Fibroblast of the aortic adventitia (primary cell): Measurements from ENCODE around the gene SAC3D1. TPM values are rescaled to one million over a fixed set of nuclear protein-coding genes. Genes with fewer than 3 reads are reported as not detected.
A peak's percentile ranks its signal among the peaks of the same experiment; 100 is the strongest.

Source experiments
- DNase-seq: peaks from one replicate; pipeline ENCODE4 v3.0.0-alpha.2; 2010; ENCODE audit warnings: low read depth
- H3K4me3 ChIP-seq: 2 replicates; pipeline ENCODE4 v1.5.1; 2011; ENCODE audit warnings: low read depth, mild to moderate bottlenecking, control low read depth, low read length, moderate library complexity
- total RNA-seq: library from RNA; depleted of rRNA; stranded (reverse); fragments of >200 nt; gene quantifications from 2 replicates; pipeline ENCODE4 v1.2.3, GENCODE V29; 2012; ENCODE audit warnings: low replicate concordance
- TF ChIP-seq, protein P1 (sequence below): IDR thresholded peaks from 2 replicates; pipeline ENCODE4 v1.5.1; 2011; ENCODE audit warnings: mild to moderate bottlenecking, low read length, control low read depth, inconsistent platforms; ENCODE audit not compliant: insufficient read depth

Gene SAC3D1
- total RNA-seq, 1 donor = 13.0 TPM

DNA sequence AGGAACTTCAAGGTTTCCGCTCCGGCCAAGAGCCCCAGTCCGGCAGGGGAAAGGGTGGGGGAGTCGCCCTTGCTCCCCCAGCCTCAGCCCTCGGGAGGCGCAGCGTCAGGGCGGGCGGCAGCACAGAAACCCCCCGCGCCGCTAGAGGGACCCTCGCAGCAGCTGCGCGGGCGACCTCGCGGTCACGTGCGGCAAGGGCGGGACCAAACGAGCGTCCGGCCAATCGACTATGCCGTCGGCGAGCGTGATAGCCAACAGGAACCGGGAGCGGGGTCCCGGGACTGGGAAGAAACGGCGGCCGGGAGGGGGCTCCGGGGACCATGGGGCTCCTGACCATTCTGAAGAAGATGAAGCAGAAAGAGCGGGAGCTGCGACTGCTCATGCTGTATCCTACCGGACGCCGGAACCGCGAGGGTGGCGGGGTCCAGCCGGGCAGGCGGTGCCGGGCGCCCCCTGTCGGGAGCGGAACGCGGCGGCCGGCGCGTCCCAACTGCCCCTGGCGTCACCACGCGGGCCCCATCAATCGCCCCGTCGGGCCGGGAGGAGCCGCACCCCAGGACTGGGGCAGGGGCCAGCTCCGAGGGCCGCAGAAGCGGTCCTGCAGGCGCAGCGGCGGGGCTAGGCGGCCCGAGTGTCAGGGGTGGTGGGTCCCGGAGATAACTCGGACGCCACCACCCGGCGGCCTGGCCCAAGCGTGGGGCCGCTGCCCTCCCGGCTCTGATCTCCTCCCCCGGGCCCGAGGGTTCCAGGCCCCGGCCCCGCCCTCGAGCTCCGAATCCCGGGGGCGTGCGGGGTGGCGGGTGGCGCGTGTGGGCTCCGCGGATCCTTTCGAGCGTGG, 26.9 kb upstream of the SAC3D1 start, which contains the start of gene ARL2:
Gene ARL2, plus strand, starts transcription at position 273 of the 838 bp plus-strand sequence. Its CDS starts 48 bp downstream, at position 321.
- peak within 1 kb of the TSS; percentile 85 for H3K4me3 ChIP-seq
- TF ChIP-seq, protein P1, sequence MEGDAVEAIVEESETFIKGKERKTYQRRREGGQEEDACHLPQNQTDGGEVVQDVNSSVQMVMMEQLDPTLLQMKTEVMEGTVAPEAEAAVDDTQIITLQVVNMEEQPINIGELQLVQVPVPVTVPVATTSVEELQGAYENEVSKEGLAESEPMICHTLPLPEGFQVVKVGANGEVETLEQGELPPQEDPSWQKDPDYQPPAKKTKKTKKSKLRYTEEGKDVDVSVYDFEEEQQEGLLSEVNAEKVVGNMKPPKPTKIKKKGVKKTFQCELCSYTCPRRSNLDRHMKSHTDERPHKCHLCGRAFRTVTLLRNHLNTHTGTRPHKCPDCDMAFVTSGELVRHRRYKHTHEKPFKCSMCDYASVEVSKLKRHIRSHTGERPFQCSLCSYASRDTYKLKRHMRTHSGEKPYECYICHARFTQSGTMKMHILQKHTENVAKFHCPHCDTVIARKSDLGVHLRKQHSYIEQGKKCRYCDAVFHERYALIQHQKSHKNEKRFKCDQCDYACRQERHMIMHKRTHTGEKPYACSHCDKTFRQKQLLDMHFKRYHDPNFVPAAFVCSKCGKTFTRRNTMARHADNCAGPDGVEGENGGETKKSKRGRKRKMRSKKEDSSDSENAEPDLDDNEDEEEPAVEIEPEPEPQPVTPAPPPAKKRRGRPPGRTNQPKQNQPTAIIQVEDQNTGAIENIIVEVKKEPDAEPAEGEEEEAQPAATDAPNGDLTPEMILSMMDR = peak; percentile 61
- peak; percentile 87 for DNase-seq

DNA sequence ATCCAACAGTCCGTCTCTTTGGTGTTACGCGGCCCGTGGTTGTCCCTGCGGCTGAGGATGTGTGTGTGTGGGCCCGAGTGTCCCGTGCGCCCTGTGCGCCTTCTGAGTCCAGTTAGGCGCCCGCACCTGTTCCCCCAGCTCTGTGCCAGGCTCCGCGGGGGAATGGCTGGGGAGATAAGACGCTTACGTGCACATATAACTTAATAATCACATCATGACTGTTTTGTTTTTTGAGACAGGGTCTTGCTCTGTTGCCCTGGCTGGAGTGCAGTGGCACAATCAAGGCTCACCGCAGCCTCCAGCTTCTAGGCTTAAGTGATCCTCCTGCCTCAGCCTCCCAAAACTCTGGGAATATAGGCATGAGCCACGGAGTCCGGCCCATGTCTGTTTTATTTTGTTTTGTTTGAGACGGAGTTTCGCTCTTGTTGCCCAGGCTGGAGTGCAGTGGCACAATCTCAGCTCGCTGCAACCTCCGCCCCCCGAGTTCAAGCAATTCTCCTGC, 26.2 kb upstream of the SAC3D1 start:
- TF ChIP-seq, protein P1 = no peak
- DNase-seq = no peak
- H3K4me3 ChIP-seq = peak overlapping the region; percentile 85

DNA sequence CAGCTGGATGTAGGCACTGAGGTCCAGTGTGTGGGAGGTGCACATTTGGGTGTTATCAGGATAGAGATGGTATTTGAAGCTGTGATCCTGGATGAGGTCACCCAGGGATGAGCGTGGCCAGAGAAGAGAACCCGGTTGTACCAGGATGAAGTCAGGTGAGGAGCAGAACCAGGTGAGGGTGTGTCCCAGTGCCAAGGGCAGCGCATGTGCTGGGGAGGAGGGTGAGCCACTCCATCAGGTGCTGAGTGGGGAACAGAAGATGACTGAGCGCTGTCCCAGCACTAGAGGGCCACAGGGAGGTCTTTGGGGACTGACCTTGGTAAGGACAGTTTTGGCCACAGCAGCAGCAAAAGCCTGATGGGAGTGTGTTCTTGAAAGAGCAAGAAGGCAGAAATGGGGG, 24.3 kb upstream of the SAC3D1 start:
- TF ChIP-seq, protein P1 = no peak
- no peak for DNase-seq
- H3K4me3 ChIP-seq = no peak overlapping the region

DNA sequence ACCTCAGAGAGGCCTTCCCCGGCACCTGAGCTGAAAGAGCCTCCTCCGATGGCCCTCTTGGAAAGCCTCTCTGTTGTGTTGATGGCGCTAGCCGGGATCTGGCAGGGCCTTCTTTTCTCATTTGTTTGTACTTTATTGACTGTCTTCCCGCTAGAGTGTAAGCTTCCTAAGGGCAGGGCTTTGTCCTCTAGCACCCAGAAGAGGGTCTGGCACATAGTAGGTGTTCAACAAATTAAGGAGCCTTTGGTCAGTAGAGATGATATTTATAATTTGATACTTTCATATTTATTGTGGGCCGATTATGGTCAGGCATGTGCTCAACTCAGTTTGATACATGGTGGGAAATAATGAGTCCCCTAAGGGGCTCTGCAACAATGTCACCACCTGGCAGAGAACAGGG, 23.1 kb upstream of the SAC3D1 start:
- no peak for DNase-seq
- TF ChIP-seq, protein P1 = no peak
- no peak overlapping the region for H3K4me3 ChIP-seq

DNA sequence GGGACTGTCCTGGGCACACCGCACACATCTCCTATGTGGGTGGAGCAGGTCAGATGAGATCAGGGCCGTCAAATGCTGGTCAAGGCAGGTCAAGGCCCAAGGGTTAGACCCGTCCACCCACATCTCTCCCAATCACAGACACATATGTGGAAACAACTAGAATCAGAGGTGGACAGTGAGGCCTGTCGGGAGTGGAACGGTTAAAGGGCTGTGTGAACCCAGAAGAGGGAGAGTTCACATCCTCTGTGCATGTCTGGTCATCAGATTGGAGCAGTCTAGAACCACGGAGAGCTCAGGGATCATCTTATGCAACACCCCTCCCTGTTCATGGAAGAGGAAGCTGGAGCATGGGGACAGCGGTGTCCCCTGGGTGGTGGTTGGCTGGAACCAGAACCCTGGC, 21.2 kb upstream of the SAC3D1 start:
- no peak overlapping the region for H3K4me3 ChIP-seq
- TF ChIP-seq, protein P1 = no peak
- DNase-seq = no peak

DNA sequence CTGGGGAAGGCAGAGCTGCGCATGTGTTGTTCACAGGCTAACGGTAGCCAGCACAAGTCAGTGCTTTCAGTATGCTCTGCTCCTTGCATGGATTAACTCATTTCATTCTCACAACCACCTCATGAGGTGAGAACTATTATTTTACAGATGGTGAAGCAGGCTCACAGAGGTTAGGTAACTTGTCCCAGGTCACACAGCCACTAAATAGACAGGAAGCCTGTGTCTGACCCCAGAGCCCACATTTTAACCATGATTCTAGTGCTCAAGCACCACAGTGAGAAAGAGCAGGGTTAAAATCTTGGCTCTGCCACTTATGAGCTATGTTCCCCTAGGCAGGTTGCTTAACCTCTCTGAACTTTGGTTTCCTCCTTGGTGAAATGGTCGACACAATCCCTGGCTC, 20.0 kb upstream of the SAC3D1 start:
- TF ChIP-seq, protein P1 = no peak
- no peak for DNase-seq
- H3K4me3 ChIP-seq = no peak overlapping the region
